Measurements from ENCODE around the gene CAMK2A. TPM values are rescaled to one million over a fixed set of nuclear protein-coding genes. Genes with fewer than 3 reads are reported as not detected.

CAMK2A gene
- total and polyA plus RNA-seq, 7 donors: 0.44 to 2.1 (median 0.64) TPM; not detected in 1

DNA sequence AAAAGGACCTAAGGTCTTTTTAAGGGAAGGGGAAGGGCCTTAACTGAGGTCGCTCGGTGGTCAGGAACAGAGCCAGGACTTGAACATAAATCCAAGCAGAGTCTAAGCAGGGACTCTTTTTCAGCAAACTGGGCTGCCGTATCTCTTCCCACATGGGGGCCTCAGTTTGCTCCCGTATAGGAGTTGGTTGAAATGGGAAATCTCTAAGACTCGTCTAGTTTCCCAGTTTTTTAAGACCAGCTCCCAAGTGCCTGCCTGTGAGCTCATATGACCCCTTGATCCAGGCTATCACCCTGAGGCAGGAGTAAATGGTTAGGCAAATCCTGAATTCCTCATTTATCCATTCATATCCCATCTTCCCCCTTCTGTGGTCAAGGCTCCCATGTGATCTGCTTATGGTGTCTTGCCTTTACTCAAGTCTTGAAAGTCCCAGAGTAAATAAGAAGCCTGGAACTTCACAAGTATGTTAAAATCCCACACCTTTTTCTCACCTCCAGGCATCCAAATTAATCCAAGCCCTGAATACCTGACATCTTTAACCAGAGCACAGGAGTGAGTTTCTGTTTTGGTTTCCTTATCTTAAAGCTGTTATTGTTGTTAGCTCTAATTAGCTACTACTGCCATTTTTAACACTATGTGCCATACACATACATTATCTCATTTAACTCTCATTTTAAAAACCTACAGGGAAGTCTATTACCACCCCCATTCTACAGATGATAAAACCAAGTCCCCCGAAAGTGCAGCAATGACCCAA, 10.2 kb upstream of the CAMK2A start:
- intact Hi-C loops (cut with DNase I): no loop called here
- Histone ChIP-seq H3K4me3 (no peak overlapping the region), H3K27me3 (peaks cover 0 to 11% (median 0%) of the 10 kb centered on the region in 3 donors), H3K9me3 (no peaks in the 10 kb centered on the region), H3K36me3 (no peaks in the 10 kb centered on the region), H3K4me1 (peaks cover 0 to 73% (median 56%) of the 10 kb centered on the region in 4 donors), H3K27ac (peak overlapping the region; percentile 36 to 78 (median 66))
- 76 to 83% methylated on average over 6 of the region's 6 CpGs for WGBS, 2 donors
- no peak for DNase-seq
- TF ChIP-seq EP300 (IDR thresholded peaks at IDR 0.05) (no peak), CTCF (IDR thresholded peaks at IDR 0.05) (no peak), POLR2A (IDR thresholded peaks at IDR 0.05) (no peak), POLR2AphosphoS5 (IDR thresholded peaks at IDR 0.05) (no peak)

DNA sequence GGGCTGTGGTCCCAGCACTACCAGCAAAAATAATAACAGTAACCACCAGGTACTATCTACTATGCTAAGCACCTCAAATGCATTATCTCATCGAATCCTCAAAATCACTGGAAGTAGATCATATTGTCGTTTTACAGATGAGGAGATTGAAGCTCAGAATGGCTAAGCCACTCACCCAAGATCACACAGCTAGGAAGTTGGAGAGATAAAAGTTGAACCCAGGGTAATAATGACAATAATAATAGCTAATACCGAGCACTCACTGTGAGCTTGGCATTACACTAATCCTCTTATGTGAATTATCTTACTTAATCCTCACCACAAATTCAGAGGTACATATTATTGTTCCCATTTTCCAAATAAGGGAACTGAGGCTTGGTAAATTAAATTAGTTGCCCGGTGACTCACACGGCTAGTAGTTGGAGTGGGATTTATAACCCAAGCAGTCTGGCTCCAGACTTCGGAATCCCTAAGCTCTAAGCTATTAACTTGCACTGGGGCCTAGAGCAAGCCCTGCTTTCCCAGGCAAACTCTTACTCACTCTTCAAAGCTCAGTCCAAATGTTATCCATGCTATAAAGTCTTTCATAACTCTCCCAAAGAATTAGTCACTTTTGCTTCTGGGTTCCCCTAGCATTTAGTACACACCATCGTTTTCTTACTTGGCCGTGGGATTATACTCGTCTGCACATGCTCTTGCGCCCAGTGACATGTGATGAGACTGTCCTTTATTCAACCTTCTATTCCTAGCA, 9.3 kb upstream of the CAMK2A start:
- Histone ChIP-seq H3K36me3 (no peaks in the 10 kb centered on the region), H3K27ac (peak overlapping the region; percentile 36 to 78 (median 66)), H3K27me3 (peaks cover 0 to 11% (median 0%) of the 10 kb centered on the region in 3 donors), H3K4me1 (peaks cover 0 to 68% (median 54%) of the 10 kb centered on the region in 4 donors), H3K4me3 (no peak overlapping the region), H3K9me3 (no peaks in the 10 kb centered on the region)
- intact Hi-C loops (cut with DNase I): no loop called here
- DNase-seq: peak; percentile 84
- 82 to 86% methylated on average over 10 of the region's 10 CpGs for WGBS, 2 donors
- TF ChIP-seq POLR2A (IDR thresholded peaks at IDR 0.05) (no peak), EP300 (IDR thresholded peaks at IDR 0.05) (no peak), POLR2AphosphoS5 (IDR thresholded peaks at IDR 0.05) (no peak), CTCF (IDR thresholded peaks at IDR 0.05) (no peak)

GRCh38 chr5:150297934-150298595, 8.5 kb upstream of the CAMK2A start:
- WGBS, 2 donors: 95 to 96% methylated on average over 31 of the region's 31 CpGs
- no peaks in the 10 kb centered on the region for H3K9me3 ChIP-seq
- no peak overlapping the region for H3K4me3 ChIP-seq
- peak; percentile 59 for DNase-seq
- no peaks in the 10 kb centered on the region for H3K36me3 ChIP-seq
- no peak for TF ChIP-seq CTCF (IDR thresholded peaks at IDR 0.05)
- TF ChIP-seq POLR2AphosphoS5 (IDR thresholded peaks at IDR 0.05): no peak
- no peak for TF ChIP-seq POLR2A (IDR thresholded peaks at IDR 0.05)
- no peak for TF ChIP-seq EP300 (IDR thresholded peaks at IDR 0.05)
- H3K27me3 ChIP-seq: peaks cover 0 to 11% (median 0%) of the 10 kb centered on the region in 3 donors
- peak overlapping the region in 3 of 4 donors; percentile 59 to 78 (median 74) for H3K27ac ChIP-seq
- intact Hi-C loops (cut with DNase I): no loop called here
- peaks cover 0 to 59% (median 48%) of the 10 kb centered on the region in 4 donors for H3K4me1 ChIP-seq

- DNase-seq: no peak
- no peaks in the 10 kb centered on the region for H3K9me3 ChIP-seq
- TF ChIP-seq CTCF (IDR thresholded peaks at IDR 0.05) (no peak), POLR2AphosphoS5 (IDR thresholded peaks at IDR 0.05) (no peak), EP300 (IDR thresholded peaks at IDR 0.05) (no peak), POLR2A (IDR thresholded peaks at IDR 0.05) (no peak)
- no peak overlapping the region for H3K4me3 ChIP-seq
- intact Hi-C loops (cut with DNase I): no loop called here
- WGBS, 2 donors: 95% methylated on average over 36 of the region's 36 CpGs
- H3K4me1 ChIP-seq: peaks cover 0 to 52% (median 41%) of the 10 kb centered on the region in 4 donors
- no peak overlapping the region for H3K27ac ChIP-seq
- peaks cover 0 to 6% (median 0%) of the 10 kb centered on the region in 3 donors for H3K27me3 ChIP-seq
- H3K36me3 ChIP-seq: no peaks in the 10 kb centered on the region
These were observed 7.8 kb upstream of the CAMK2A start for GRCh38 chr5:150297236-150297890.

Measured in sigmoid colon (tissue), 7 donors.